ENCODE results near the gene EXD2.
"Not testable (repeated sequence)": the region's sequence is repeated elsewhere in the genome, so short reads cannot be mapped to it uniquely, and the experiment has no call there.

Gene EXD2

GRCh38 chr14:69289811-69290520 lies 98.7 kb downstream of the EXD2 start:
- no peak overlapping the region for H3K4me3 ChIP-seq (ENCODE audit: low read depth, low read length)
- TF ChIP-seq CTCF (IDR thresholded peaks at IDR 0.05; ENCODE audit: control insufficient read depth, extremely low read depth, insufficient read depth) = no peak
- no peak for DNase-seq (ENCODE audit: low read depth)

- H3K4me3 ChIP-seq (ENCODE audit: low read depth, low read length); DNase-seq (ENCODE audit: low read depth): not testable (repeated sequence)
Observed at GRCh38 chr14:69290881-69291280, 99.6 kb downstream of the EXD2 start.

- no peak for DNase-seq (ENCODE audit: low read depth)
- no peak for TF ChIP-seq CTCF (IDR thresholded peaks at IDR 0.05; ENCODE audit: control insufficient read depth, extremely low read depth, insufficient read depth)
- no peak overlapping the region for H3K4me3 ChIP-seq (ENCODE audit: low read depth, low read length)
Observed at GRCh38 chr14:69291396-69291795, 100.1 kb downstream of the EXD2 start.

GRCh38 chr14:69291891-69292561 lies 100.7 kb downstream of the EXD2 start:
- TF ChIP-seq CTCF (IDR thresholded peaks at IDR 0.05; ENCODE audit: control insufficient read depth, extremely low read depth, insufficient read depth) = no peak
- H3K4me3 ChIP-seq (ENCODE audit: low read depth, low read length) = no peak overlapping the region
- DNase-seq (ENCODE audit: low read depth) = no peak

Measured in LNCaP clone FGC (cell line).